ENCODE results near the gene TMX2.

TMX2 gene

GRCh38 chr11:57781529-57781943, 69.1 kb downstream of the TMX2 start:
- Histone ChIP-seq H3K4me1 (peaks cover 2% of the 10 kb centered on the region; the same call in 1 of the 2 replicates), H3K27me3 (no peaks in the 10 kb centered on the region), H3K4me3 (ENCODE audit: low read depth, low read length) (no peak overlapping the region), H3K9me3 (no peaks in the 10 kb centered on the region), H3K36me3 (no peaks in the 10 kb centered on the region)
- DNase-seq, result no peak
- TF ChIP-seq CTCF (IDR thresholded peaks at IDR 0.05; ENCODE audit: low read depth, low read length), result no peak

- Histone ChIP-seq H3K9me3 (no peaks in the 10 kb centered on the region), H3K4me3 (ENCODE audit: low read depth, low read length) (no peak overlapping the region), H3K27me3 (no peaks in the 10 kb centered on the region), H3K36me3 (no peaks in the 10 kb centered on the region), H3K4me1 (no peaks in the 10 kb centered on the region)
- no peak for DNase-seq
- no peak for TF ChIP-seq CTCF (IDR thresholded peaks at IDR 0.05; ENCODE audit: low read depth, low read length)
These were observed 72.7 kb downstream of the TMX2 start for GRCh38 chr11:57785072-57785471.

- no peaks in the 10 kb centered on the region for H3K36me3 ChIP-seq
- no peak overlapping the region for H3K4me3 ChIP-seq (ENCODE audit: low read depth, low read length)
- no peaks in the 10 kb centered on the region for H3K4me1 ChIP-seq
- DNase-seq, result no peak
- TF ChIP-seq CTCF (IDR thresholded peaks at IDR 0.05; ENCODE audit: low read depth, low read length), result no peak
- H3K27me3 ChIP-seq, result no peaks in the 10 kb centered on the region
- H3K9me3 ChIP-seq, result no peaks in the 10 kb centered on the region
These were observed 74.0 kb downstream of the TMX2 start for GRCh38 chr11:57786436-57786835.

GRCh38 chr11:57787006-57787604, 74.7 kb downstream of the TMX2 start:
- no peaks in the 10 kb centered on the region for H3K9me3 ChIP-seq
- TF ChIP-seq CTCF (IDR thresholded peaks at IDR 0.05; ENCODE audit: low read depth, low read length), result no peak
- H3K36me3 ChIP-seq, result no peaks in the 10 kb centered on the region
- H3K4me3 ChIP-seq (ENCODE audit: low read depth, low read length), result no peak overlapping the region
- no peaks in the 10 kb centered on the region for H3K27me3 ChIP-seq
- H3K4me1 ChIP-seq, result no peaks in the 10 kb centered on the region
- no peak for DNase-seq

GRCh38 chr11:57787920-57788702, 75.7 kb downstream of the TMX2 start:
- Histone ChIP-seq H3K27me3 (no peaks in the 10 kb centered on the region), H3K4me1 (no peaks in the 10 kb centered on the region), H3K36me3 (no peaks in the 10 kb centered on the region), H3K9me3 (no peaks in the 10 kb centered on the region), H3K4me3 (ENCODE audit: low read depth, low read length) (no peak overlapping the region)
- TF ChIP-seq CTCF (IDR thresholded peaks at IDR 0.05; ENCODE audit: low read depth, low read length), result no peak
- DNase-seq, result no peak

- Histone ChIP-seq H3K36me3 (no peaks in the 10 kb centered on the region), H3K27me3 (no peaks in the 10 kb centered on the region), H3K4me1 (no peaks in the 10 kb centered on the region), H3K9me3 (no peaks in the 10 kb centered on the region), H3K4me3 (ENCODE audit: low read depth, low read length) (no peak overlapping the region)
- TF ChIP-seq CTCF (IDR thresholded peaks at IDR 0.05; ENCODE audit: low read depth, low read length), result no peak
- DNase-seq, result no peak
These were observed 76.3 kb downstream of the TMX2 start for GRCh38 chr11:57788703-57789088.

Data from BE2C (cell line).